Left ventricle myocardium inferior (tissue), 1 donor: Measurements from ENCODE around the gene KRTAP10-9. TPM values are rescaled to one million over a fixed set of nuclear protein-coding genes. Genes with fewer than 3 reads are reported as not detected.
A peak's percentile ranks its signal among the peaks of the same experiment; 100 is the strongest.

Source experiments
- DNase-seq: peaks from one replicate; pipeline ENCODE4 v3.0.0-alpha.2; 2020
- H3K27ac ChIP-seq: fragments of 200-600 bp; replicated peaks from 2 replicates; pipeline ENCODE4 v1.8.0; 2021
- H3K27me3 ChIP-seq: fragments of 200-600 bp; 2 replicates; pipeline ENCODE4 v1.8.0; 2021; ENCODE audit warnings: low read depth
- H3K36me3 ChIP-seq: fragments of 200-600 bp; 2 replicates; pipeline ENCODE4 v1.8.0; 2021
- H3K4me1 ChIP-seq: fragments of 200-600 bp; 2 replicates; pipeline ENCODE4 v1.8.0; 2021
- H3K4me3 ChIP-seq: fragments of 200-600 bp; 2 replicates; pipeline ENCODE4 v1.8.0; 2021; ENCODE audit warnings: mild to moderate bottlenecking, moderate library complexity
- H3K9me3 ChIP-seq: fragments of 200-600 bp; replicated peaks from 2 replicates; pipeline ENCODE4 v1.8.0; 2021
- intact Hi-C: fragments of 100-400 bp; cut with micrococcal nuclease; formaldehyde crosslinking; loops from one replicate; pipeline ENCODE4 v1.11.0; 2022
- total RNA-seq: library from RNA; stranded (reverse); fragmentation: NEBNext Ultra II Directional; extraction: Animal tissue kit (Norgen Biotek cat#: 25700); gene quantifications from one replicate; pipeline ENCODE4 v1.2.1, GENCODE V29; 2021
- TF ChIP-seq, protein P1 (sequence below): fragments of 200-600 bp; IDR thresholded peaks from 2 replicates; pipeline ENCODE4 v1.8.0; 2021; ENCODE audit warnings: antibody characterized with exemption, mild to moderate bottlenecking, borderline replicate concordance
- donor health status: DM: no; HTN: yes; CAD: no; lungs with severe emphysema.

Gene KRTAP10-9
- total RNA-seq, 1 donor from 2014 or later: not detected

DNA sequence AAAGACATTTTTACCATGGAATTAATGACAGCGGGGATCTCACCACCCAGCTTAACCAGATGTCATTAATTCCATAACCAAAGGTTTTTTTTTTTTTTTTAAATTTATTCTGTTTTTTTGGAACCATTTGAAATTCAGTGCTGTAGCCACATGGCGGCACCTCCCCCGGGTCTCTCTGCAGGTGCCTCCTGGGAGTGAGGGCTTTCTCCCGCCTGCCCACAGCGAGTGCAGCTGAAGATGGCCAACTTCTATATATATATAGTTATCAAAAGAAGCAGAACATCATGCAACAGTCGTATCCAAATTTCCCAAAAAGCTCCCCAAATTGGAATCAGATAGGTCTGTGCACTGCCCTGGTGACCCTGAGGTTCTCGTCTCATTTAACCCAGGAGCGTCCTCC lies 11.4 kb upstream of the KRTAP10-9 start:
- TF ChIP-seq, protein P1, sequence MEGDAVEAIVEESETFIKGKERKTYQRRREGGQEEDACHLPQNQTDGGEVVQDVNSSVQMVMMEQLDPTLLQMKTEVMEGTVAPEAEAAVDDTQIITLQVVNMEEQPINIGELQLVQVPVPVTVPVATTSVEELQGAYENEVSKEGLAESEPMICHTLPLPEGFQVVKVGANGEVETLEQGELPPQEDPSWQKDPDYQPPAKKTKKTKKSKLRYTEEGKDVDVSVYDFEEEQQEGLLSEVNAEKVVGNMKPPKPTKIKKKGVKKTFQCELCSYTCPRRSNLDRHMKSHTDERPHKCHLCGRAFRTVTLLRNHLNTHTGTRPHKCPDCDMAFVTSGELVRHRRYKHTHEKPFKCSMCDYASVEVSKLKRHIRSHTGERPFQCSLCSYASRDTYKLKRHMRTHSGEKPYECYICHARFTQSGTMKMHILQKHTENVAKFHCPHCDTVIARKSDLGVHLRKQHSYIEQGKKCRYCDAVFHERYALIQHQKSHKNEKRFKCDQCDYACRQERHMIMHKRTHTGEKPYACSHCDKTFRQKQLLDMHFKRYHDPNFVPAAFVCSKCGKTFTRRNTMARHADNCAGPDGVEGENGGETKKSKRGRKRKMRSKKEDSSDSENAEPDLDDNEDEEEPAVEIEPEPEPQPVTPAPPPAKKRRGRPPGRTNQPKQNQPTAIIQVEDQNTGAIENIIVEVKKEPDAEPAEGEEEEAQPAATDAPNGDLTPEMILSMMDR: no peak
- Histone ChIP-seq H3K27me3 (peaks cover 35% of the 10 kb centered on the region), H3K4me3 (no peak overlapping the region), H3K36me3 (no peaks in the 10 kb centered on the region), H3K9me3 (peaks cover 21% of the 10 kb centered on the region), H3K27ac (no peak overlapping the region), H3K4me1 (no peaks in the 10 kb centered on the region)
- intact Hi-C loops: no loop called here
- no peak for DNase-seq

GRCh38 chr21:44615911-44616590 lies 10.8 kb upstream of the KRTAP10-9 start:
- TF ChIP-seq, protein P1: no peak
- Histone ChIP-seq H3K36me3 (no peaks in the 10 kb centered on the region), H3K4me1 (no peaks in the 10 kb centered on the region), H3K27ac (no peak overlapping the region), H3K27me3 (peaks cover 35% of the 10 kb centered on the region), H3K9me3 (peaks cover 15% of the 10 kb centered on the region), H3K4me3 (no peak overlapping the region)
- intact Hi-C loops: no loop called here
- no peak for DNase-seq

GRCh38 chr21:44616591-44616926 lies 10.3 kb upstream of the KRTAP10-9 start:
- no peak overlapping the region for H3K27ac ChIP-seq
- H3K4me1 ChIP-seq: no peaks in the 10 kb centered on the region
- intact Hi-C loops: no loop called here
- H3K9me3 ChIP-seq: peaks cover 10% of the 10 kb centered on the region
- H3K36me3 ChIP-seq: no peaks in the 10 kb centered on the region
- peaks cover 35% of the 10 kb centered on the region for H3K27me3 ChIP-seq
- H3K4me3 ChIP-seq: no peak overlapping the region
- TF ChIP-seq, protein P1: no peak
- no peak for DNase-seq

- peaks cover 35% of the 10 kb centered on the region for H3K27me3 ChIP-seq
- H3K4me1 ChIP-seq: no peaks in the 10 kb centered on the region
- TF ChIP-seq, protein P1: no peak
- no peak overlapping the region for H3K4me3 ChIP-seq
- H3K27ac ChIP-seq: no peak overlapping the region
- intact Hi-C loops: no loop called here
- H3K36me3 ChIP-seq: no peaks in the 10 kb centered on the region
- H3K9me3 ChIP-seq: peaks cover 6% of the 10 kb centered on the region
- DNase-seq: no peak
Observed at GRCh38 chr21:44617071-44617501, 9.8 kb upstream of the KRTAP10-9 start.

GRCh38 chr21:44618504-44618903 lies 8.4 kb upstream of the KRTAP10-9 start:
- peaks cover 14% of the 10 kb centered on the region for H3K9me3 ChIP-seq
- H3K36me3 ChIP-seq: no peaks in the 10 kb centered on the region
- H3K4me1 ChIP-seq: no peaks in the 10 kb centered on the region
- TF ChIP-seq, protein P1: peak; percentile 63
- DNase-seq: peak; percentile 49
- peaks cover 23% of the 10 kb centered on the region for H3K27me3 ChIP-seq
- H3K27ac ChIP-seq: no peak overlapping the region
- no peak overlapping the region for H3K4me3 ChIP-seq
- intact Hi-C loops: no loop called here
